KOPT-K1 (cell line): ENCODE measurements around the gene AMN.

Experiments
- H3K27ac ChIP-seq: fragments of 200-600 bp; sonication (generic); 2 replicates; pipeline ENCODE4 v1.5.1; 2016; ENCODE audit warnings: antibody characterized with exemption, mild to moderate bottlenecking, low read depth, low read length; ENCODE audit not compliant: poor library complexity, severe bottlenecking
- H3K36me3 ChIP-seq: fragments of 200-600 bp; sonication (generic); 2 replicates; pipeline ENCODE4 v1.5.1; 2017; ENCODE audit warnings: antibody characterized with exemption, mild to moderate bottlenecking, low read length, moderate library complexity; ENCODE audit not compliant: insufficient read depth
- H3K9me3 ChIP-seq: fragments of 200-600 bp; sonication (generic); 2 replicates; pipeline ENCODE4 v1.5.1; 2017; ENCODE audit warnings: antibody characterized with exemption, low read length, mild to moderate bottlenecking; ENCODE audit not compliant: insufficient read depth, poor library complexity, severe bottlenecking

The AMN gene

DNA sequence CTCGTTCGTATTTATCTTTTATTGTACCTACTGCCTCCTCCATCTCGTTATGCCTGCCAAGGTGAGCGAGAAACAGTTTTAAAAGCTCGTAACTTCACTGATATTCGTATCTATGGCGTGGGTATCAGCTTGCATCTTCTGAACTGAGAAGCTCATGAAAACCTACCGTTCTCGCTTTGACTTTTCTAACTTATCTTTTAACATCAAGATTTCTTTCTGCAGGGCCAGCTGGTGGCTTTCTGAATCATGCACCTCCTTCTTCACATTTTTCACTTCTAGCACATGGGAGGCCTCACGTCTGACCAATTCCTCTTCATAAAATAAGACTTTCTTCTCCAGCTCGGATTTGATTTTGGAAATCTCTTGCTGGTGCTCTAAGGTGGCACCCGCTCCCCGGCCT lies 45.8 kb downstream of the AMN start:
- no peaks in the 10 kb centered on the region for H3K36me3 ChIP-seq
- no peaks in the 10 kb centered on the region for H3K9me3 ChIP-seq

DNA sequence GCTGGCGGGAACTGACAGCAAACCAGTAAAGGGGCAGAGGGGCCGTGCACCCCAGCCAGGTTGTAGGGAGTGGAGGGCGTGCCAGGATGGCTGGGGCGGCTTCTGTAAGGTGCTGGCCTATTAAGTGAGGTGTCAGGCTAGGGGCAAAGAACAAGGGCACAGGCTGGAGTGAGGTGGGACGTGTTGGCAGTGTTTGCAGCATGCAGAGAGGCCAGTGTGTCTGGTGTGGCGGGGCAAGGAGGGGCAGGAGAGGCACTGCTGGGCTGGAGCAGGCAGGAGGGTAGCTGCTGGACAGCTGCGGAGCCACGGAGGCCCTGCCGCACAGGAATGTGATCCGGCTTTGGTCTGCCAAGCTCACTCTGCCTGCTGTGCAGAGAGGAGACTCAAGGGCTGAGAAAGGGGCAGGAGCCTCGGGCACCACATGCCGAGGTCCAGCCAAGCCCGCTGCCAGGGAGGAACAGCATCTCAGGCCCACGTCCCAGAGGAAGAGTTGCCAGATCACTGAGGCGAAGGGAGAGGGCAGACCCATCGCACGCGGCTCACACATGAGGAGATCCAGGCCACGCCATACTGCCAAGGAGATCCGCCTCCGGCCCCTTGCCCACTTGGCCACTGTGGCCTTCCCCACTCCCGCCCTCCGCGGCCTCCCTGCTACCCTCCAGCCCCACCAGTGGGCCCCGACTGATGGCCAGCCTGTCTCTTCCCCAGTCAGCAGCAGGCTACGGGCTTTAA lies 46.8 kb downstream of the AMN start:
- no peak overlapping the region for H3K27ac ChIP-seq
- H3K36me3 ChIP-seq, result no peaks in the 10 kb centered on the region
- H3K9me3 ChIP-seq, result no peaks in the 10 kb centered on the region

More for the DNA sequence above, 45.8 kb downstream of the AMN start:
- no peak overlapping the region for H3K27ac ChIP-seq

DNA sequence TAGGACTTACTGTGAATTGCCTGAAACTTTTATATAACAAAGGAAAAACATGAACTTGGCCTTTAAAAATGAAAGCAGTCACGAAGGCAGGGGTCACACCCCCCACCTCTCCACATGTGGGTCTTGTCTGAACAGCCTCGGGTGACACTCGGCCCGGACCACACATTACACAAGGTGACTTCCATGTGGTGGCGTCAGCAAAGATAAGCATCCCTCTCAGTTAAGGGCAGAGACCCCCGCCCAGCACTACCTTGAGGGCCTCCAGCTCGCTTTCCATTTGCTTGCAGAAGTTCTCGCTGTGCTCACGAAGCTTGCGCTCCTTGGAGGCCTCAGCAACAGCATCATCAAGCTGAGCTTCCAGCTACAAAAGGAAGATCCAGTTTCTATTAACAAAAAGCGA lies 47.4 kb downstream of the AMN start:
- no peaks in the 10 kb centered on the region for H3K36me3 ChIP-seq
- no peak overlapping the region for H3K27ac ChIP-seq
- no peaks in the 10 kb centered on the region for H3K9me3 ChIP-seq

DNA sequence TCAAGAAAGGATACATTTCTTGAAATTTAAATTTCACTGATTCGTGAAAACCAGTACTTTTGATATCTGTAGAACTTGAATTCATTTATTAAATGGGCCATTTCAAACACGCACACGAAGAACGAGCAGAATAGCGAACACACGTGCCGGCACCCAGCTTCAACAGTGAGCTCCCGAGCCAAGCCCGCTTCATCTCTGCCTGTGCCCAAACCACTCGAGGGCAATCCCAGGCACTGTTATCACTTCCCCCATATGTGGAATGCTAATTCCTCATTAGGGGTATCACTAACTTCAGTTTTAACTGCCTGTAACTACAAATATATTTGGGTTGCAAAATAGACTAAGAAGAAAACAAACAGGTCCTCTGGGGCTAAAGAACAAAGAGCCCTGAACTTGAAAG lies 48.0 kb downstream of the AMN start:
- Histone ChIP-seq H3K27ac (no peak overlapping the region), H3K36me3 (no peaks in the 10 kb centered on the region)

DNA sequence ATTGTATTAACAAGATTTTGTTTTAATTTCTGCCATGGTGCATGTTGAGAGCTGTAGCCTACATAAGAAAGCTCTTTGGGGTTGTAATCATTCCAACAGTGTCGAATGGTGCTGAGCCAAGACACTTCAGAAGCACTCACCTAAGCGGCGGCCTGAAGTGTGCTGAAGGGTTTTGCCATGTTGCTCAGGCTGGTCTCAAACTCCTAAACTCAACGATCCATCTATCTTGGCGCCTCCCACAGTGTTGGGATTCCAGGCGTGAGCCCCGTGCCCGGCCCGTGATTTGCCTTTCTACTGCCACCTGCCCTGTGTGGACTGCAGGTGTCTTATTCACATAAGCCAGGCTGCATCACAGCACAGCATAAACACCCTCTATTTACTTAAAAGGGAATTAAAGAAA lies 48.9 kb downstream of the AMN start:
- Histone ChIP-seq H3K27ac (no peak overlapping the region), H3K9me3 (no peaks in the 10 kb centered on the region), H3K36me3 (no peaks in the 10 kb centered on the region)

More for the DNA sequence above, 48.0 kb downstream of the AMN start:
- H3K9me3 ChIP-seq, result no peaks in the 10 kb centered on the region

DNA sequence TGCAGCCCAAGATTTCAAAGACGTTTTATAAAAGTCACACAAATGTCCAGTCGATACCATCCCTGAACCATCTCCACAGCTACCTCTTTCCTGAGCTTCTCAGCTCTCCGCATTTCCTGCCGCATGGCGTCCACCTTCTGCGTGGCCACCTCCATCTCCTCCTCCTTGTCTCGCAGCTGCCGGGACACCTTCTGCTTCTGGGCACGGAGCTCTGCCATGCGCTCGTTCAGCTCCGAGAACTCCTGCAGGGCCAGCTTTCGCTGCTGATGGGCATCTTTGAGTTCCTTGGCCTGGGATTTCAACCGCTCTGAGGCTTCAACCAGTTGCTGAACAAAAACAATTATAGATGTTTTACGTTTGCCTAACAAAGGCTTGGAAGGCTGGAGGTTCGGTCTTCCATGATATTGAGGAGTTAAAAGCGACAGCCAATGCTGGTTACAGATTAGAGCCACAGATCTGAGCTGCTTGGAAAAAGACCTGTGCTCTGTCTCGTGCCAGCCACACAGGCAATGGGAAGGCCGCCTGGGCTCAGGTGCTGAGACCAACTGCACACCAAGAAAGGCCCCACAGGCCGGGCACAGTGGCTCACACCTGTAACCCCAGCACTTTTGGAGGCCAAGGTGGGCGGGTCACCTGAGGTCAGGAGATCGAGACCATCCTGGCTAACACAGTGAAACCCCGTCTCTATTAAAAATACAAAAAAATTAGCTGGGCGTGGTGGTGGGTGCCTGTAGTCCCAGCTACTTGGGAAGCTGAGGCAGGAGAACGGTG lies 49.6 kb downstream of the AMN start:
- no peaks in the 10 kb centered on the region for H3K9me3 ChIP-seq

DNA sequence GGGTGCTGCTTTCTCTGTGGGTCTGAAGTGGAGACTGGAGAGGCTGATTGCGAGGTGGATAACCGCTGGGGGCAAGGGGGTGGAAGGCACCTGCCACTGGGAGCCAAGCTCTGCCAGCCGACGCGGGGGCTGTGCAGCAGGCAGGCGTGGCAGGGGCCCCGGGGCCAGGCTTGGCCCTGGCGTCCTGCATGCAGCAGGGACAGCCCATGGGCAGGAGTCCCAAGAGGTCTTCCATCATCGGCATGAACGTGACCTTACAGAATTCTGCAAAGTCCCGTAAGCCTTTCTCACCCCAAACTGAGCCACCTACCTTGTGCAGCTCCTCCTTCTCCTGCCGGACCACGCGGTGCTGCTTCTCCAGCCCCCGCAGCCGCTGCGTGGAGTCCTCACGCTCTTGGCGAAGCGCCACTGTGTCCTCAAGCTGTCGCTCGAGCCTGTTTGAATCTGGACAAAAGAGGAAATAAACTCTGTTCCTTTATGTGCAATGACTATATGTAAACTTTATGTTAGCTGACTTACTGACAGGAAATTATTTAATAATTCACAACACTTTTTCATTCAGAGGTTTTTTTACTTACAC lies 51.3 kb downstream of the AMN start:
- Histone ChIP-seq H3K9me3 (no peaks in the 10 kb centered on the region), H3K27ac (no peak overlapping the region), H3K36me3 (no peaks in the 10 kb centered on the region)

More for the DNA sequence above, 49.6 kb downstream of the AMN start:
- Histone ChIP-seq H3K27ac (no peak overlapping the region), H3K36me3 (no peaks in the 10 kb centered on the region)

DNA sequence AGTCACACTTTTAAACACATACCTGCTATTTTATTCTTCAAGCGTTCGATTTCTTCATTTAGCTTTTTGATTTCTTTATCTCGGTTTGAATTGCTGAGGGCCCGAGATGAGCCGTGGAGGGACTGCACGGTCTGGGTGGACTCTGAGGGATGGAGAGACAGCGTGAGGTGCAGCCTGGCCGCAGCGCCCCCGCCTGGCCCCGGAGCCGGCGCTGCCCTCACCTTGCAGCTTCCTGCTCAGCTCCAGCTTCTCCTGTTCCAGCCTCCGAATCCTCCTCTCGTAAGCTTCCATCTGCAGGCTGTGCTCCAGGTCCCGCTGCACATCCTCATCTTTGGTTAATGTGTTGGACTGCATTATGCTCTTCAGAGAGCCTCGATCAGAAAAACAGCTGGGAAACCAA lies 53.2 kb downstream of the AMN start:
- Histone ChIP-seq H3K36me3 (no peaks in the 10 kb centered on the region), H3K9me3 (no peaks in the 10 kb centered on the region), H3K27ac (no peak overlapping the region)

DNA sequence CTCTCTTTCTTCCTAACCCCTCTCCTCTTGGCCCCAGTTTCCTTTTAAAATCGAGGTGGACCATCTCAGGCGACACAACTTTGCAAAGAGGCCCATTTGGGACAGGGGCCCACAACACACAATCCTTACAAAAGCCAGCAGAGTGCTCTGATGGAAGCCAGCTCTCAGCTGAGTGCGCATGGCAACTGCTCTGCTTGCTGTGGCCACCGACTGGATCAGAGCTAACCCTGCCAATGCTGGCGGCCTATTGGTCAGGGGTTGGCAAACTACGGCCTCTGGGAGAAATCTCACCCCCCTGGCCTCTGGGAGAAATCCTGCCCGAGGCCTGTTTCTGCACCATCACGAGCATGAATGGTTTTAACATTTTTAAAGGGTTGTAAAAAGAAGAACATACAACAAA lies 55.0 kb downstream of the AMN start:
- Histone ChIP-seq H3K36me3 (no peaks in the 10 kb centered on the region), H3K27ac (no peak overlapping the region), H3K9me3 (no peaks in the 10 kb centered on the region)

DNA sequence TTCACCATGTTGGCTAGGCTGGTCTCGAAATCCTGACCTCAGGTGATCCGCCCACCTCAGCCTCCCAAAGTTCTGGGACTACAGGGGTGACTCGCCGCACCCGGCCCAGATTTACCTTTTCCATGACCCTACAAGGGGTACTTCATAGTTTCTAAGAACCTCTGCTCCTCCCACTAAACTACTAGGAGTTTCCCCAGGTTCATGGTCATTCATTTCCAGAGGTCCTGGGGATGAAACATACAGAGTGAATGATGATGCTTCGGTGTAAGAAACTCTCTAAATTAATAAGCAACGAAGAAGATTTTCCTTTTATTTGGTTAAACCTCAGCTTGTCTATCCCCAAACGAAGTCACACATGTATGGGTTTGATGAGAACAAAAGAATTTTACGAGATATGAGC lies 56.9 kb downstream of the AMN start:
- no peaks in the 10 kb centered on the region for H3K36me3 ChIP-seq
- H3K27ac ChIP-seq, result no peak overlapping the region
- H3K9me3 ChIP-seq, result no peaks in the 10 kb centered on the region

DNA sequence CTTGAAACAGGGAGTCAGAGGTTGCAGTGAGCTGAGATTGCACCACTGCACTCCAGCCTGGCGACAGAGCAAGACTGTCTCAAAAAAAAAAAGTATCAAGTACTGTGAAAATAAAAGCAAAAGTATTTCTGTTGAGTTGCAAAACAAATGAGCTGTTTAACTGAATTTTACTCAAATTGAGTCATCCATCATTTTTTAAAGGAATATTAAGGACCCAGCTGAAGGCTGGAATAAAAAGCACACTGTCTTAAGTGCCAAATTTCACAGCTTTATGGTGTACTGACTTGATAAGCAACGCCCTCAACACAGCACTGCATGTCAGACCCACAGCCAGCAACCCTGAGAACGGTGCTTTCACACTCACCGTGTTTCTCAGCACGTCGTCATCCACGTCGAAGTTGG lies 57.9 kb downstream of the AMN start:
- Histone ChIP-seq H3K27ac (no peak overlapping the region), H3K36me3 (no peaks in the 10 kb centered on the region), H3K9me3 (no peaks in the 10 kb centered on the region)
